GM18498 (cell line): ENCODE results near the gene PDIA6.

Experiments used
- ATAC-seq: cut with Tn5 transposase; IDR thresholded peaks from one replicate; pipeline ENCODE4 v1.9.1; 2021; ENCODE audit warnings: mild to moderate bottlenecking, moderate library complexity; ENCODE audit not compliant: unreplicated experiment

The PDIA6 gene

GRCh38 chr2:10812362-10813162 is at the start of gene PDIA6:
Gene PDIA6, minus strand, starts transcription at chr2:10812785. Its CDS starts 89 bp downstream, at chr2:10812696.
- peak; percentile 93 for ATAC-seq

- ATAC-seq, result no peak
Measured at GRCh38 chr2:10862330-10862729, 49.7 kb upstream of the PDIA6 start.

GRCh38 chr2:10861765-10862164 is 49.2 kb upstream of the PDIA6 start:
- no peak for ATAC-seq

- no peak for ATAC-seq
Measured at GRCh38 chr2:10860814-10861325, 48.3 kb upstream of the PDIA6 start.

GRCh38 chr2:10860081-10860813 is 47.7 kb upstream of the PDIA6 start:
- no peak for ATAC-seq

- no peak for ATAC-seq
Measured at GRCh38 chr2:10859278-10859677, 46.7 kb upstream of the PDIA6 start.

- no peak for ATAC-seq
Measured at GRCh38 chr2:10848541-10848940, 36.0 kb upstream of the PDIA6 start.

- ATAC-seq, result no peak
Measured at GRCh38 chr2:10847008-10847407, 34.4 kb upstream of the PDIA6 start.

GRCh38 chr2:10846110-10846861 is 33.7 kb upstream of the PDIA6 start:
- ATAC-seq, result no peak

- ATAC-seq, result no peak
Measured at GRCh38 chr2:10845640-10846039, 33.1 kb upstream of the PDIA6 start.

GRCh38 chr2:10844097-10844496 is 31.5 kb upstream of the PDIA6 start:
- no peak for ATAC-seq

GRCh38 chr2:10842506-10842905 is 29.9 kb upstream of the PDIA6 start:
- ATAC-seq, result no peak

GRCh38 chr2:10841547-10842219 is 29.1 kb upstream of the PDIA6 start:
- no peak for ATAC-seq

GRCh38 chr2:10839813-10840212 is 27.2 kb upstream of the PDIA6 start:
- no peak for ATAC-seq

GRCh38 chr2:10838734-10839133 is 26.1 kb upstream of the PDIA6 start:
- ATAC-seq, result no peak

- no peak for ATAC-seq
Measured at GRCh38 chr2:10837298-10838266, 25.0 kb upstream of the PDIA6 start.

GRCh38 chr2:10835052-10835970 is 22.7 kb upstream of the PDIA6 start:
- peak; percentile 76 for ATAC-seq

- no peak for ATAC-seq
Measured at GRCh38 chr2:10834068-10834655, 21.6 kb upstream of the PDIA6 start.
